Activated CD4-positive, alpha-beta T cell treated with anti-CD3 and anti-CD28 coated beads, Interleukin-2, Interleukin-4, amounts not matched to agents 100 ng/mL and 50 ng/mL, durations not matched to agents 16 hours and 8 hours (primary cell): Measurements from ENCODE around the gene ATP1A4.

ENCODE experiments used
- DNase-seq: peaks from one replicate; pipeline ENCODE4 v3.0.0-alpha.2; 2020; ENCODE audit warnings: low spot score

The ATP1A4 gene

DNA sequence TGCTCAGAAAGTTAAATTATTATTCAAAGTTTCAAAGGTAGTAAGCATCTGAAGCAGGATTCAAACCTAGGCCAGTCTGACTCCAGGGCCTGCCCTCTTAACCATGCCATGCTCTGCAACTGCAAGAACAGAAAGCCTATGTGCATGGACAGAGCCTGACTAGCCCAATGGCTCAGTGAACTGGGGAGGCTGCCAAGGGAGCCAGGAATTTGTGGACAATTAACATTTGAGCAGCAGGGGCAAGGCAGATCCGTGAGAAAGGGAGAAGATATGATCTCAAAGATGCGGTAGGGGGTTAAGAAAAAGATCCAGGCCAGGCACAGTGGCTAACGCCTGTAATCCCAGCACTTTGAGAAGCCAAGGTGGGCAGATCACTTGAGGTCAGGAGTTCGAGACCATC lies 6.5 kb upstream of the ATP1A4 start:
- DNase-seq, result no peak

DNA sequence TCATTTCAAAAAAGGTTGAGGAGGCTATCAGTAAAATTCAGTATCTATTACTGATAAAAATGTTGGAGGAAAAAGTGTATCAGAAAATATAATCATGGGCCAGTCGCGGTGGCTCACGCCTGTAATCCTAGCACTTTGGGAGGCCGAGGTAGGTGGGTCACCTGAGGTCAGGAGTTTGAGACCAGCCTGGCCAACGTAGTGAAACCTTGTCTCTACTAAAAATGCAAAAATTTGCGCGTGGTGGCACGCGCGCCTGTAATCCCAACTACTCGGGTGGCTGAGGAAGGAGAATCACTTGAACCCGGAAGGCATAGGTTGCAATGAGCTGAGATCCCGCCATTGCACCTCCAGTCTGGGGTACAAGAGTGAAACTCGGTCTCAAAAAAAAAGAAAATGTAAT lies 5.3 kb upstream of the ATP1A4 start:
- DNase-seq, result no peak

DNA sequence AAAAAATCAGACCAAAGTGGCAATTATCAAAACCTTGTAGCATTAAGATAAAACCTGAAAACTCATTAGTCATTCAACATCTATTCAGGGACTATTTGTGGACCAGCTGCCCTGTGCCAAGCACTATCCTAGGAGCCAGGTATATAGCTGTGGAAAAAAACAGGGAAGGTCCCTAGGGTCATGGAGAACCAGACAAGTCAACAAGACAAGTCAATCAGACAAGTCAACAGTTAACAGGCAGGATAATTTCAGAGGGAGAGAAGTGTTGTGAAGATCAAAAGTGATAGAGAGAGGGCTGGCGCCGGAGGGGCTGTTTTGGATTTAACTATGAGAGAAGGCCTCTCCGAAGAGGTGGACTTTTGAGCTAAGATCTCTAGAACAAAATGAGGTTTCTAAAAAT lies 3.3 kb upstream of the ATP1A4 start:
- DNase-seq, result no peak

DNA sequence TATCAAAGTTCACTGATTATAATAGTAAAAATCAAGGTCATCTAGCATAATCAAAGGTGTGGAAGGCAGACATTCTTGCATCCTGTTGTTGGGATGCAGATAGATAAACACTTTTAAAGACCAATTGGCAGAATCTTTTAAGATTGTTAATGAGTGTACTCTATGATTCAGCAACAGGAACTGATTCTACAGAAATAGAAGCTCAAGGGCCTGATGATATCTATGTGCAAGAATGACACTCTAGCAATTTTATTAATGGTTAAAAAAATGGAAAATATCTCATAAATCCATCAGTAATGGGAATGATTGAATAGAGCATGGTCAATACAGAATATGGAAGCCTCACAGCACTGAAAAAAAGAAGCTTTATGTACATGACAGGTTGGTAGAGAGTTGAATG lies 2.2 kb upstream of the ATP1A4 start:
- DNase-seq, result no peak

DNA sequence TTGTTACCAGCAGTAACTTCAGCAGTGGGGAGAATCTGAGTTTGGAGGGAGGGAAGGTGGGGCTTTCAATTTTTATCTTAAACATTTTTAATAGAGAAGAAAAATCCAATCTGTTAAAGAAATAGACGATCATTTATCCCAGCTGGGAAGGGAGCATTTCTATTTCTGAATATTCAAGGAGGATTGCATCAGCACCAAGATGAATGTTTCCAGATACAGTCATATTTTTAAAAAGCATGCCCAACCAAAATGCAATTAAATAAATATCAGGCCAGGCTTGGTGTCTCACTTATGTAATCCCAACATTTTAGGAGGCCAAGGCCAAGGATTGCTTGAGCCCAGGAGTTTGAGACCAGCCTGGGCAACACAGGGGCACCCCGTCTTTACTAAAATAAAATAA lies 1.7 kb upstream of the ATP1A4 start:
- no peak for DNase-seq

DNA sequence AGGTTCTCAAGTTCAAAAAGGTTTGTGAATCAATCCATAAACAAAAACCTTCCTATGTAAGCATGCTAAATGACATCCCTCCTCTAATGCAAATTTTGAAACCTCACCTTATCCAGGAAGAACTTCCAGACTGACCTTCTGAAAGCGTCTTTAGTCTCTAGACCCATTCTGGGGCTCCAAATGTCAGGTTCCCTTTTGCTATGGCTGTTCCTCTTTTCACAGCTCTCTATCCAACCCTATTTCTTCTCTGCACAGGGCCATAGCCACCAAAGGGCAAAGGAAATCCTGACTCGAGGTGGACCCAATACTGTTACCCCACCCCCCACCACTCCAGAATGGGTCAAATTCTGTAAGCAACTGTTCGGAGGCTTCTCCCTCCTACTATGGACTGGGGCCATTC lies 3.4 kb downstream of the ATP1A4 start:
- no peak for DNase-seq

DNA sequence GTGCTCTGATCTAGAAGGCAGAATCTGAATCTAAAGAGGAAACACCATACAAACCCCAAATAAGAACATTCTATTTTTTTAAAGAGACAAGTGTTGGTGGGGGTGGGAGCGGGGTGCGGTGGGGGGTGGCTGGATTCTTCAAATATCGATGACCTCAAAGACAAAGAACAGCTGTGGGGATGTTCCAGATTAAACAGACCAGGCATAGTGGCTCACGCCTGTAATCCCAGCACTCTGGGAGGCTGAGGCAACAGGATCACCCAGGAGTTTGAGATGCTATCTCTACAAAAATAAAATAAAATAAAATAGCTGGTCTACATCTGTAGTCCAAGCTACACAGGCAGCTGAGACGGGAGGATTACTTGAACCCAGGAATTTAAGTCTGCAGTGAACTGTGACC lies 5.0 kb downstream of the ATP1A4 start:
- DNase-seq, result no peak

DNA sequence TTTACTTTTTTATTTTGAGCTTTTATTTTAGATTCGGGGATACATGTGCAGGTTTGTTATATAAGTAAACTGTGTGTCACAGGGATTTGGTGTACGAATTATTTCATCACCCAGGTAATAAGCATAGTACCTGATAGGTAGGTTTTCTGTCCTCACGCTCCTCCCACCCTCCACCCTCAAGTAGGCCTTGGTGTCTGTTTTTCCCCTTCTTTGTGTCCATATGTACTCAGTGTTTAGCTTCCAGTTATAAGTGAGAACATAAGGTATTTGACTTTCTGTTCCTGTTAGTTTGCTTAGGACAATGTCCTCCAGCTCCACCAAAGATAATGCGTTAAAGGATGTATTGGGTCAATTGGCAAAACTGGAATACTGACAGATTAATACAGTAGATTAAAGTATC lies 5.8 kb downstream of the ATP1A4 start:
- no peak for DNase-seq

DNA sequence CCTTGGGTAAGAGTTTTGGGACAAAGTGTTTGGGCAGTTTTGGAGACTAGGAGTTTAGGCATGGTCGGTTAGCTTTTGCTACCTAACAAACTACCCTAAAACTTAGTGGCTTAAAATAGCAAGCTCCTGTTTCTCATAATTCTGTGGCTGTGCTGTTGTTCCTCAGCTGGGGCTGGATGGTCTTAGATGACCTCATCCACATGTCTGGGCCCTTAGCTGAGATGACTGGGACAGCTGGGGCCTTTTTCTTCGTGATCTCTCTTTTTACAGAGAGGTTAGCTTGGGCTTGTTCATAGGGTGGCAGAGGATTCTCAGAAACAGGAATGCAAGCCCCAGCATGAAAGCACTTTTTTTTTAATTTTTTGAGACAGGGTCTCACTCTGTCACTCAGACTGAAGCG lies 6.6 kb downstream of the ATP1A4 start:
- no peak for DNase-seq

DNA sequence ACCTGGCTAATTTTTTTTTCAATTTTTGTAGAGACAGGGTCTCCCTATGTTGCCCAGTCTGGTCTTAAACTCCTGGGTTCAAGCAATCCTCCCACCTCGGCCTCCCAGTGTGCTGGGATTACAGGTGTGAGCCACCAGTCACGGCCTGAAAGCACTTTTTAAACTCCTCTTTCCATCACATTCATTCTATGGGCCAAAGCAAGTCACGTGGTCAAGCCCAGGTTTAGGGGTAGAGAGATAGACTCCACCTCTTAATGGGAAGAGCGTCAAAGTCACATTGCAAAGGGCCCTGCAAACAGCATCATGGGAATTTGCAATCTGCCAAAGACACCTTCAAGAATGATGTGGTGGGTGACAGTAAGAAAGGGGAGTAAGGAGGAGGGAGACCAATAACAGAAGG lies 7.1 kb downstream of the ATP1A4 start:
- DNase-seq, result no peak

DNA sequence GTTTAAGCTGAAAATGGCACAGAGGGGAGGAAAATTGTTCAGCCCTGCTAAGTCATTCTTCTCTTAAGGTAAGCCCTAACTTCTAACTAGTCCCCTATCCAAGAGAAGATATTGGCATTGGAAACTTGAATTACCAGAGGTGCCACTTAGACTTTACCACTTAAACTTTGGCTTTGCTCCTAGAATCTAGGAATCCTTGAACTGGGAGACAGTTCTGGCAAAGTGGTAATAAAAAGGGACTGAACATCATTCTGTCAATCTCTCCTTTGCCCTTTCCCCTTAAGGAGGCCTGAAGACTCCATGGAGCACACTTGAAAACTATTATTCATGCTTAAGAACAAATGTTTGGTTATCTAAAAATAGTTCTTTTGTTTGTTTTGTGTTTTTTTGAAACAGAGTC lies 8.4 kb downstream of the ATP1A4 start:
- no peak for DNase-seq

DNA sequence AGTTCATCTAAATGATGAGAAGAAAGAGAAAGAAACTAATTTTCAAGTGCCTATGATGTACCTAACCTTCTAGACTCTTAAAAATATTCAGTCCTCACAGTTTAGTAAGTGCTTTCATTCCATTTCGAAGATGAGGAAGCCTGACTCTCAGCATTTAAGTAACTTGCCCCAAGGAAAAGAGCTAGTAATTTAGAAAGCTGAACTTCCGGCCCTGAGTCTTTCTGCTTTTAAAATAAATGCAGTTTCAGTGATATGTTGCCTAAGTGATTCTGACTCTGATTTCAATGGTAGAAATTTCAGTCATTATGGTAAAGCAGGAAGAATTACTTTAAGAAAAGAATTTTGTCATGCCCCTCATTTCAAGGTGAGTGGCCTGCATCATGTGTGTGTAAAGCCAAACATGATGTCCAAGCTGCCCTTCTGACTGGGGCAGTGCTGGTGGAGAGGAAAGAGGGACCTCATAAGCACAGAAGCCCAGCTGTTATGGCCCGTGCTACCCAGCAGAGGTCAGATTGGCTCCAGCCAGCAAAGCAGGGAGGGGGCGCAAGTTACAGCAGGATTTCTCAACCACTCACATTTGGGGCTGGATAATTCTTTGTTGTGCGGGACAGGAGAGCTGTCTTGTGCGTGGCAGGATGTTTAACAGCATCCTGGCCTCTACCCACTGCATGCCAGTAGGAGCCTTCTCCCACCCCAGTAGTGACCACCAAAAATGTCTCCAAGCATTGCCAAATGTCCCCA lies 10.7 kb downstream of the ATP1A4 start:
- DNase-seq, result peak; percentile 14

DNA sequence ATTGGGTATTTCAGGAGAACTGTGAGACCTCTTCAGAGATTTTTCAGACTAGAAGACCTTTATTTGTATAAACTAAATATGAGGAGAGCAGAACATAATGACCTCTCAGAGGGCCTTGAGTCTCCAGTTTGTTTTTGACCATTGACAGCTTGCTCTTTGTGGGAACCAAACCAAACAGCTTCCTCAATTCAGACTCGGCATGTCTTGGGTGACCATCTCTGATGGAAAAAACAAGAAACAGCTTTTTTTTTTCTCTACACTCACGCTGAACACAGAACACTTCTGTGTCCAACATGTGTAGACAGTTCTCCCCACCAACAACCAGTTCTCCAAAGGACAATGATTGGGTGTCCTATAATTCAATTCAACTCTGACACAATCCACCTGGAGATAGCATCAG lies 11.5 kb downstream of the ATP1A4 start:
- DNase-seq, result no peak

DNA sequence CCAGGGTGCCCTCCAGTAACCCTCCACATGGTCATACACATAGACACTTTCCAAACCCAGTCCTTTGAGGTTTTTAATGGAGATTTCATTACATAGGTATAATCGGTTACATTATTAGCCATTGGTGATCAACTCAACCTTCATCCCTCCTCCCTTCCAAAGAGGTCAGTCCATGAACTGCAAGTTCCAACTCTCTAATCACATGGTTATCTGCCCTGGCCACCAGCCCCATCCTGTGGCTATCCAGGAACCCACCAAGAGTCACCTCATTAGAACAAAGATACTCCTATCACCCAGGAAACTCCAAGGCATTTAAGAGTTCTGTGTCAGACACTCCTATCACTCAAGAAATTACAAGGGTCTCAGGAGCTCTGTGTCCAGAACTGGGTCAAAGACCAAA lies 12.2 kb downstream of the ATP1A4 start:
- DNase-seq, result no peak

DNA sequence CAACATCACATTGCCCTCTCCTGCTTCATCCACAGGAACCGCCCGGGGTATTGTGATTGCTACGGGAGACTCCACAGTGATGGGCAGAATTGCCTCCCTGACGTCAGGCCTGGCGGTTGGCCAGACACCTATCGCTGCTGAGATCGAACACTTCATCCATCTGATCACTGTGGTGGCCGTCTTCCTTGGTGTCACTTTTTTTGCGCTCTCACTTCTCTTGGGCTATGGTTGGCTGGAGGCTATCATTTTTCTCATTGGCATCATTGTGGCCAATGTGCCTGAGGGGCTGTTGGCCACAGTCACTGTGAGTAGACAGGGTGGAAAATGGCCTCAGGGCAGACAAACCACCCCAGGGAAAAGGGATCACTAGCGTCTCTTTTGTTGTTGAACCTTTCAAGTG lies 12.7 kb downstream of the ATP1A4 start:
- no peak for DNase-seq

DNA sequence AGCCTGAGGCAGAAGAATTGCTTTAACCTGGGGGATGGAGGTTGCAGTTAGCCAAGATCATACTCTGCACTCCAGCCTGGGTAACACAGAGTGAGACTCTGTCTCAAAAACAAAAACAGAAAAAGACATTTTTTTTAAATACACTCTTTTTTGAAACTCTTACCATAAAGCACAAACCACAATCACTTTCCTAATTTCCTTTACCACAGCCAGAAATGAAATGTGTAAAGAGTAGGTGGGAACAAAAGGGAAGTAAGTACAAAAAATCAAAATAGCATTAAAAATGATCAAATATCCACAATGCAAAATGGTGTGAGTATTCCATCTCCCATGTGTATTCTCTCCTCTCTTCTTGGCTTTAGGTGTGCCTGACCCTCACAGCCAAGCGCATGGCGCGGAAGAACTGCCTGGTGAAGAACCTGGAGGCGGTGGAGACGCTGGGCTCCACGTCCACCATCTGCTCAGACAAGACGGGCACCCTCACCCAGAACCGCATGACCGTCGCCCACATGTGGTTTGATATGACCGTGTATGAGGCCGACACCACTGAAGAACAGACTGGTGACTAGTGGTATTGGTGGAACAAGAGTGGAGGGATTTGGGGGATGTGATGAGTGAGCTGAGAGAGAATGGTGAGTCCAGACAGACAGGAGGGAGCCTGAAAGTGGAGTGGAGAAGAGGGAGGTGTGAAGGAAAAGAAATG lies 14.9 kb downstream of the ATP1A4 start:
- no peak for DNase-seq

DNA sequence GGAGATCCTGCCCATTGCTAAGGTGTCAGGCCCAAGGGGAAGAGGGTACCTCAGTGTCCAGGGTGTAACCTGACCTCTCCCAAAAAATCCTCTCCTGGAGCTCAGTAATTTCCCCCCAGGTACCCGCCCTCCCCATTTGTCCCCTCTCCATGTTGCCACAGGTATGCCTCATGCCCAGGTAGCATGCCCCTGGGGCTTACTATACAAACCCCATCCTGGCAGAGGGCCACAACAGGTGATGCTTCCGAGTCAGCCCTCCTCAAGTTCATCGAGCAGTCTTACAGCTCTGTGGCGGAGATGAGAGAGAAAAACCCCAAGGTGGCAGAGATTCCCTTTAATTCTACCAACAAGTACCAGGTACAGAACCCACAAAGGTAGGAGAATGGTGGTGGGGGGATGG lies 15.7 kb downstream of the ATP1A4 start:
- no peak for DNase-seq

DNA sequence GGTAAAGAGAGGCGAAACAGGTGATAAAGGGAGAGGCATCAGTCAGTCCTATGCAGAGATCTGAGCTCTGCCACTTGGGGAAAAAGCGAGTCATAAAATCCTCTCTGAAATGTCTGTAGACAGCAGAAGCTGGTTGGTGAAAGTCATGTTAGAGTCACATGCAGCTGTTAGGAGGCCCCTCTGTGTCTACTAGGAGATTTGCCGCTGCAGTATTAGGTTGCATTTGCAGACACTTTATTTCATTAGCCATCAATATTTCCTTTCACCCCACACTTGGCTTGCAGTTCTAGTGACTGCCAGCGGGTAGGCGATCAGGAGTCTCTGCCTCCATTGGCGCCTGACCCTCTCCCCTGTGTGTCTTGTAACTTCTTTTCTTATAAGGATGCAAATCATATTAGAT lies 16.2 kb downstream of the ATP1A4 start:
- DNase-seq, result no peak

DNA sequence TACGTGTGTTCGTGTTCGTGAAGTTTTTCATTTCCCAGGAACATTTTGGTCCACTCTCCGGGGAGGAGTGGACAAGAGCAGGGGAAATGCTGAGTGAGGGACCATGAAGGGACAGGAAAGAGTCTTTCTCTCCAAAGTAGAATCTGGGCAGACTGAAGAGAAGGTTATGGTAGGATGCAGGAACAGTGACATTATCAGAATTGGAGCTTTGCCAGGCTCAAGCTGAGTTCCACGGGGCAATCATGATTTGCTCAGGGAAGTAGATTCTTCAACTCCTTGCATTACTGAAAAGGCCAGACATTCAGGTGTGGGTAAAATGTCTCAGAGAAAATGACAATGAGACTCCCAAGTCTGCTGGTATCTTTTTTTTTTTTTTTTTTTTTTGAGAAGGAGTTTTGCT lies 16.6 kb downstream of the ATP1A4 start:
- DNase-seq, result no peak

DNA sequence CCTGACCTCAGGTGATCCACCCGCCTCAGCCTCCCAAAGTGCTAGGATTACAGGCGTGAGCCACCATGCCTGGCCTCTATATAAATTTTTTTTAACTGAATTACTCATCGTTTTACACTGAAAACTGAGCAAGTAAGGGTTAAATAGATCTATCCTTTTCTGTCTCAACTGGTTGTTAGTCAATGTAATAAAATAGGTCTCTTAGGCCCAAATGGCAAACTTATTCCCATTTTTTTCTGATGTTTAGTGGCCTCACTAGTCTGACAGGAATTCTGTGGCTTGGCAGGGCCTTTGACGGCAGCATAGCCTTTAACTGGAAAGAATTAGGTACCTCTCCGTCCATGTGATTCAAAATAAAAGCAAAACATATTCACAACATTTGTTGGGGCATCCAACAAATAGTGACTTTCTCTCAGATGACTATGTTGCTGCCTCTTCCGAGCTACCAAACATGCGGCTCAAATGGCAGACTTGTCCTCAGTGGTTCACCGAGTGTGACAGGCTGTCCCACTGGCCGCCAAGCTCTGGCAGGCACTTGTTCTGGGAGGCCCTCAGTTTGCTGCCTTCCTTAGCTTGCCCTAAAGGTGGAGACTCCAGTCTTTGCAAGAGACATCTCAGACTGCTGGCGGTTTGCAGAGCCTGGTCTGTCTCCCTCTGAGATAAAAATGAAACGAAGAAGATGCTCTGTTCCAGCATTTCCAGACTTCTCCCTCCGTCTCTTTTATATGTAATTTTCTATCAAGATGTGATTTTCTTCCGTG lies 17.4 kb downstream of the ATP1A4 start:
- DNase-seq, result no peak

DNA sequence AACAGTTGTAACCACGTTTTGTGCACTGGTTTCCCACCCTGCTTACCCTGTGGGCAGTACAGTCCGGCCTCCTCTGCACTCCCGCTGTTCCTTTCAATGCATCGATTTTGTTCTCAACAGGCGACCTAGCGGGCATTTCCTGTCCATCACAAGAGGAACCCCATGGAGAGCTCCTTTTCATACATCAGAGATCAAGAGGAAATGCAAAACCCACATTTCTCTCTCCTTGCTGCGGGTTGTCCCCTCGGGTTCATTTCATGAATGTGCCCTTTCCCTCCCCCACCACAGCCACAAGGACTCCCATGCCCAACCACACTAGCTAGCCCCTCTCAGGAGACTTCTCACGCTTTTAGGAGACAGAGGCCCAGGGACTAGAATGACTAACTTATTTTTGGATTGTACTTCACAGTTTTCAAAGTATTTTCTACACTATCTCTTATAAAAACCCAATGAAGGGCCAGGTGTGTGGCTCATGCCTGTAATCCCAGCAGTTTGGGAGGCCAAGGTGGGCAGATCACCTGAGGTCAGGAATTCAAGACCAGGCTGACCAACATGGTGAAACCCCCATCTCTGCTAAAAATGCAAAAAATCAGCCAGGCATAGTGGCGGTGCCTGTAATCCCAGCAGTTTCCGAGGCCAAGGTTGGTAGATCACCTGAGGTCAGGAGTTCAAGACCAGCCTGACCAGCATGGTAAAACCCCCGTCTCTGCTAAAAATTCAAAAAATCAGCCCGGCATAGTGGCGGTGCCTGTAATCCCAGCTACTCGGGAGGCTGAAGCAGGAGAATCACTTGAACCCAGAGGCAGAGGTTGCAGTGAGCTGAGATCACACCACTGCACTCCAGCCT lies 18.4 kb downstream of the ATP1A4 start:
- DNase-seq, result peak; percentile 34

DNA sequence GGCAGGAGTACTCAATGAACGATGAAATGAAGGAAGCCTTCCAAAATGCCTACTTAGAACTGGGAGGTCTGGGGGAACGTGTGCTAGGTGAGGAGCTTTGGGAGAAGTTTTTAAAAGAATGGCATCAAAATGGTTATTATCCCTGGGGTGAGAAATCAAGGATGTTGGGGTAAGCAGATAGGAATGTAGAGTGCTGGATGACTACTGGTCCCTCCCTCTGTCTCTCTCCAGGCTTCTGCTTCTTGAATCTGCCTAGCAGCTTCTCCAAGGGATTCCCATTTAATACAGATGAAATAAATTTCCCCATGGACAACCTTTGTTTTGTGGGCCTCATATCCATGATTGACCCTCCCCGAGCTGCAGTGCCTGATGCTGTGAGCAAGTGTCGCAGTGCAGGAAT lies 20.0 kb downstream of the ATP1A4 start:
- DNase-seq, result no peak
